Progenitor cell of endocrine pancreas (in vitro differentiated cells): ENCODE results near the gene INO80E. TPM values are rescaled to one million over a fixed set of nuclear protein-coding genes. Genes with fewer than 3 reads are reported as not detected.

Source experiments
- DNase-seq: peaks from one replicate; pipeline ENCODE4 v3.0.0; 2021; ENCODE audit warnings: low spot score; ENCODE audit not compliant: unreplicated experiment
- H3K27ac Mint-ChIP-seq: 2 replicates; pipeline ENCODE4 v1.8.0; 2021; ENCODE audit warnings: mild to moderate bottlenecking, moderate library complexity, mixed read lengths
- H3K27me3 Mint-ChIP-seq: 2 replicates; pipeline ENCODE4 v1.8.0; 2021; ENCODE audit warnings: mixed read lengths
- H3K36me3 Mint-ChIP-seq: 2 replicates; pipeline ENCODE4 v1.8.0; 2022; ENCODE audit warnings: mixed read lengths; ENCODE audit not compliant: insufficient read depth
- H3K4me1 Mint-ChIP-seq: 2 replicates; pipeline ENCODE4 v1.8.0; 2021; ENCODE audit warnings: low read depth, mixed read lengths
- H3K4me3 Mint-ChIP-seq: 2 replicates; pipeline ENCODE4 v1.8.0; 2021; ENCODE audit warnings: low read depth, mild to moderate bottlenecking, moderate library complexity, mixed read lengths
- H3K9me3 Mint-ChIP-seq: 2 replicates; pipeline ENCODE4 v1.8.0; 2021; ENCODE audit warnings: low read depth, mixed read lengths
- CTCF ChIP-seq: fragments of 200-600 bp; sonication (generic); IDR thresholded peaks from one replicate; pipeline ENCODE4 v1.5.0; 2021; ENCODE audit warnings: antibody characterized with exemption, mild to moderate bottlenecking; ENCODE audit not compliant: unreplicated experiment
- total RNA-seq: library from RNA; stranded (reverse); gene quantifications from 2 replicates; pipeline ENCODE4 v1.2.1, GENCODE V29; 2021

The INO80E gene
- total RNA-seq, 1 donor from 2014 or later: 74.2 TPM

- no peaks in the 10 kb centered on the region for H3K9me3 Mint-ChIP-seq
- no peak for DNase-seq
- no peaks in the 10 kb centered on the region for H3K4me1 Mint-ChIP-seq
- peak; percentile 72 for TF ChIP-seq CTCF
- peaks cover 27% of the 10 kb centered on the region for H3K27me3 Mint-ChIP-seq
- no peak overlapping the region for H3K4me3 Mint-ChIP-seq
- peaks cover 4% of the 10 kb centered on the region for H3K36me3 Mint-ChIP-seq
- H3K27ac Mint-ChIP-seq: no peak overlapping the region
These were observed 9.5 kb downstream of the INO80E start for GRCh38 chr16:30005341-30006094.

GRCh38 chr16:30006095-30006473 is 10.0 kb downstream of the INO80E start:
- H3K4me1 Mint-ChIP-seq: no peaks in the 10 kb centered on the region
- TF ChIP-seq CTCF: no peak
- H3K27me3 Mint-ChIP-seq: peaks cover 28% of the 10 kb centered on the region
- no peak overlapping the region for H3K27ac Mint-ChIP-seq
- peaks cover 4% of the 10 kb centered on the region for H3K36me3 Mint-ChIP-seq
- DNase-seq: no peak
- H3K4me3 Mint-ChIP-seq: no peak overlapping the region
- no peaks in the 10 kb centered on the region for H3K9me3 Mint-ChIP-seq

GRCh38 chr16:30006659-30007377 is 10.8 kb downstream of the INO80E start:
- no peak overlapping the region for H3K27ac Mint-ChIP-seq
- H3K4me1 Mint-ChIP-seq: no peaks in the 10 kb centered on the region
- no peaks in the 10 kb centered on the region for H3K9me3 Mint-ChIP-seq
- no peak for DNase-seq
- H3K36me3 Mint-ChIP-seq: peaks cover 4% of the 10 kb centered on the region
- H3K4me3 Mint-ChIP-seq: no peak overlapping the region
- H3K27me3 Mint-ChIP-seq: peaks cover 30% of the 10 kb centered on the region
- no peak for TF ChIP-seq CTCF

- Mint-ChIP-seq H3K36me3 (peaks cover 5% of the 10 kb centered on the region), H3K27ac (no peak overlapping the region), H3K9me3 (no peaks in the 10 kb centered on the region), H3K4me3 (no peak overlapping the region), H3K4me1 (peaks cover 3% of the 10 kb centered on the region), H3K27me3 (peaks cover 37% of the 10 kb centered on the region)
- DNase-seq: no peak
- no peak for TF ChIP-seq CTCF
These were observed 11.4 kb downstream of the INO80E start for GRCh38 chr16:30007378-30007895.

- Mint-ChIP-seq H3K27me3 (peaks cover 40% of the 10 kb centered on the region), H3K4me1 (peaks cover 3% of the 10 kb centered on the region), H3K36me3 (peaks cover 2% of the 10 kb centered on the region), H3K27ac (no peak overlapping the region), H3K4me3 (no peak overlapping the region), H3K9me3 (no peaks in the 10 kb centered on the region)
- TF ChIP-seq CTCF: no peak
- DNase-seq: no peak
These were observed 13.2 kb downstream of the INO80E start for GRCh38 chr16:30009085-30009862.
